COLO829 (cell line): ENCODE results near the gene RASSF8.

Source experiments
- DNase-seq: peaks from one replicate; pipeline ENCODE4 v3.0.0; 2012; ENCODE audit warnings: low spot score

The RASSF8 gene

DNA sequence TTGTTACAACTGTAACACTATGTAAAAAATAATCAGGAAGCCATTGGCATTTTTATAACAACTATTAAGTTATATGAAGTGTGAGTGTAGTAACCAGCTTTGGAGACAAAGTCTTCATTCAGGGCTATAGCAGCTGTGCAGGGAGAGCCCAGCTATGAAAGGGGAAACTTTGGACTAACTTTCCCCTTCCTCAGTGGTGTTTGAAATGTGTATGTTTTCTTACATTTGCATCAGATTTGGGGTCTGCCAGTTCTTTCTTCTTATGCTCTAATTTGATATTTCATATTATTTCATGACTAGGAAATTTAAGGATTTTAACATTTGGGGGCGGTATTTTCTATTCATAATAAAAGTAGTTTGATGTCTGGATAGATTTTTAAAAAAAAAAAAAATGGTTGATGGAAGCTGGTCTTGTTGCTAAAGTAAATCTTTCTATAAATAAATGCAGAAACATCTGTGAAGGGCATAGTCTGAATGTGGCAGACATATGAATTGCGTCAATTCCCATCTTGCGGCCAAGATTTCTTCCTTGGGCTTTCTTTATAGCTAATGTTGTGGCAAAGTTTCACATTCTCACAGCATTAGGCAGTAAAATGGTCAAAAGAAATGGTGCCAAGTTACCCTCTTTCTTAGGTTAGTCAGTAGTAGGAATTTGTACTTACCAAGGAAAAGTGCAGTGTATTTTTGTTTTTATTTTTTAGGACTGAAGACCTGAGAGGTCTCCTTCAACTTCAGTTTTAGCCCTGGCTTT lies 35.6 kb downstream of the RASSF8 start:
- no peak for DNase-seq

DNA sequence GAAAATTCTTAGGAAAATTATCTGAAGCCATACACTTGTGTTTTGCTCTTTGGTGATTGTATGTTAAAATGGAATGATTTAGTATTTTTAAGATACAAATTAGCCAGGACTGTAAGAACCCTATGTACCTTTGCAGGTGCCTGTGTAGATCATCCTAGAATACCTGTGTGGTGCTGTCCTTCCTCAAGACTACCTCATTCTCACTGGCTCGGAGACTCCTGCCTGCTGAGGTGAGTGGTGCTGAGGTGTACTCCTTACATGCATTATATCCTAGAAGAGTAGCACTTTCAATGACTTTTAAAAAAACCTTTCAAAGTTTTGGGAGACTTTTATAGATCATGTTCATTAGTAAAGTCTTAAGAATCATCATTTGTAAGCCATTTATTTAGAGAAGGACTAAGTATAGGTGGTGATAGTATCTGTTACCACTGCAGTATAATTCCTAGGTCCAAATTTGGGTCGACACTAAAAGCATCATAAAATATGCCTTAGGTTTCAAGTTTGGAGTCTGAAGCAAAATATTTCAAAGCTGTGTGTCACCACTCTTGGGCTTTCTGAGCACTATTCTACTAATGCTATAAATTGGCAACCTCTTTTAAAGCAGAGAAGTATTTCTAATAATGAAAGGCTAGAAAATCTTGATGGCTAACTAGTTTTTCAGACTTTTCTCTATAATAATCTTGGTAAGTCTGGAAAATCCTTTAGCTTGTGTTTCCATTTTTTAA lies 36.6 kb downstream of the RASSF8 start:
- DNase-seq = no peak

- no peak for DNase-seq
Observed at GRCh38 chr12:25995906-25996305, 37.4 kb downstream of the RASSF8 start.

DNA sequence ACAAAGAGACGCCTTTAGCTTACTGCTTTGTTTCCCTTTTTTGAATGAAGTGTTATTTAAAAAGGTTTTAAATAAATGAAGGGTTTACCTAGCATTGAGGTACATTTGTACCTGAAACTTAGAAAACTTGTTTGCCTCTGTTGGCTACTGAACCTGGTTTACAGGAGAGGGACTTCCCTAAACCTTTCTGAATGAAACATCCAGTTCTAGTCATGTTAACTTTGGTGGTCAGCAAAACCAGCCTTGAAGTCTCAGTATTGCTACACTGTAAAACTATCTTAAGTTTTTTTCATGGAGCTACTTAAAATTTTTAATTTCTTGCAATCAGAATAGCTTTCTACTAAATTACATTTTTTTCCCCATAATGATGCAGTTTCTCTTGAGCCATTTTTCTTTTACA lies 38.2 kb downstream of the RASSF8 start:
- no peak for DNase-seq

GRCh38 chr12:25997201-25997963 lies 38.9 kb downstream of the RASSF8 start:
- peak; percentile 35 for DNase-seq

GRCh38 chr12:26000898-26001297 lies 42.4 kb downstream of the RASSF8 start:
- no peak for DNase-seq

- DNase-seq = no peak
Observed at GRCh38 chr12:26001530-26001929, 43.0 kb downstream of the RASSF8 start.

DNA sequence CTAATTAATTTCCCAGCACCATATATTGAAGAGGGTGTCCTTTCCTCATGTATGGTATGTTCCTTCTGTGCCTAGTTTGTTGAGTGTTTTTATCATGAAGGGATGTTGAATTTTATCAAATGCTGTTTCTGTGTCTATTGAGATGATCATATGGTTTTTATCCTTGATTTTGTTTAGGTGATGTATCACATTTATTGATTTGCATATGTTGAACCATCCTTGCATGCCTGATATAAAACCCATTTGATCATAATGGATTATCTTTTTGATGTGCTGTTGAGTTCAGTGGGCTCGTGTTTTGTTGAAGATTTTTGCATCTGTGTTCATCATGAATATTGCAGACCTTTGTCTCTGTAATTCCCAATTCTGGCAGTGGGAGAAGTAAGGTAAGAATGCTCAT lies 44.6 kb downstream of the RASSF8 start:
- DNase-seq = no peak

GRCh38 chr12:26007566-26007965 lies 49.1 kb downstream of the RASSF8 start:
- no peak for DNase-seq

DNA sequence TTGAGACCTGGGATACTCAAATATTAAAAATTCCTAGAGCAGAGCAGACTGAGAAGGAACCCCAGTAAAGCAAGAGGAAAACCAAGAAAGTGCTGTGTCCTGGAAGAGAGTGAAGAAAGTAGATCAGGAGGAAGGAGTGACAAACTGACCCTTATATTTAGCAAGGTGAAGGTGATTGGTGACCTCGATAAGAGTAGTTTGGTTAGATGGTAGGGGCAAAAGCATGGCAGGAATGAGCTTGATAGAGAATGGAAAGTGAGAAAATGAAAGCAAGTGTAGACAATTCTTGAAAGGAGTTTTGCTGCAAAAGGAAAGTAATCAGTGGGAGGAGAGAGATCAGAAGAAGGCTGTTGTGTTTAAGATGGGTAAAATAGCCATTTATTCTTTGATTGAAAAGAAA lies 51.1 kb downstream of the RASSF8 start:
- no peak for DNase-seq

DNA sequence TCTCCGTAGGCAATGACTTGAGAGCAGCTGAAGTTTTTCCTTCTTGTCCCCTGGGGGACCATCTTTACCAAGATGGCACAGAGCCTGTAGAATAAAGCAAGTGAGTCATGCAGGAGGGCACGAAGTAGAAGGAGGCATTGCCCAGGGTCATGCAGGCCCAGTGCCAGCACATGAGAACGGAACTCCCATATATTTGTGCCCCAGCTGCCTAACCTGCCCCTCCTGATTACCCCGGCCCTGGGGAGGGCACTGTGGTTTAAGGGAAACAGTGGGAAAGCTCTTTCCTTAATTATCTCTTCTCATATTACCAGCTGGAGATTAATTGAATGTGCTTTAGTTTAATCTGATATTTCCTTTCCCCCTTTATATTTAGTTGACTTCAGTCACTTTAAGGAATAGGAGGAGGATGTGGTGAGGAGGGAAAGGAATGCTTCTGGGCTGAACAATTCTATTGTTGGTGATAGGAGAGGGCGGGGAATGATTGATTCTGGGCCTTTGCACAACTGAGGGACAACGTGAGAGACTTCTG lies 51.9 kb downstream of the RASSF8 start:
- DNase-seq = peak; percentile 66

DNA sequence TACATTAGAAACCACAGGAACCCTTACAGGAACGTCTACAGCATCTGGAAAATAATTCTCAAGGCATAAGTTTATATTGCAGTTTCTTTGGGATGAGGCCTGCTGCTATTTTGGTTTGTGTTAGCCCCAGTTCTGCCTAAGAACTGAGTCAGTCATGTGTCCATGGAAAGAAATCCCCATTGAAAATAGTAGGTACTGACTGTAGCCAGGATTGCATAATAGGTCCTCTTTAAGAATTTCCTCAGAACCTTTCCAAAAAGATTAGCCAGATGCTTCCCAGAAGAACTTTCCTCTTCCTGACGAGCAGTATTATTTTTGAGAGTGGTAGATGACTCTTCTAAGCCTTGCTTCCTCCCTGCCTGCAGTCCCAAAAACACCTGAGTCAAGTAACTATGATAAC lies 52.6 kb downstream of the RASSF8 start:
- no peak for DNase-seq

GRCh38 chr12:26014085-26014484 lies 55.6 kb downstream of the RASSF8 start:
- DNase-seq = no peak

DNA sequence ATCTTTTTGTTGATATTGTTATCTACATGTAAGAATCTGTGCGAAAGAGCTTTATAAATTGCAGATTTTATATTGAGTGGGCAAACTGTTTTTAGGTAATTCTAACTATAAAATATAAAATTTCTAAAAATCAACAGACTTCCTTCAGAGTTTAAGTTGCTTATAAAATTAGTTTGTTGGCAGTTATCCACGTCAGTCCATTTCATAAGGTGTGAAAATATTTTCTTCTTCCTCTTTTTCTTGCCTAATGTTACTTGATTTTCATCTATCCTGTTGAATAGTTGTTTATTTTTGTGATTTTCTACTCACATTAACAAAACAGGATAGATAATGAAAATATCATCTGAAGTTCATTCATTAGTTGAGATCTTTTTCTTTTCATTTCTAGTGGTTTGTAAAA lies 58.0 kb downstream of the RASSF8 start:
- DNase-seq = no peak

DNA sequence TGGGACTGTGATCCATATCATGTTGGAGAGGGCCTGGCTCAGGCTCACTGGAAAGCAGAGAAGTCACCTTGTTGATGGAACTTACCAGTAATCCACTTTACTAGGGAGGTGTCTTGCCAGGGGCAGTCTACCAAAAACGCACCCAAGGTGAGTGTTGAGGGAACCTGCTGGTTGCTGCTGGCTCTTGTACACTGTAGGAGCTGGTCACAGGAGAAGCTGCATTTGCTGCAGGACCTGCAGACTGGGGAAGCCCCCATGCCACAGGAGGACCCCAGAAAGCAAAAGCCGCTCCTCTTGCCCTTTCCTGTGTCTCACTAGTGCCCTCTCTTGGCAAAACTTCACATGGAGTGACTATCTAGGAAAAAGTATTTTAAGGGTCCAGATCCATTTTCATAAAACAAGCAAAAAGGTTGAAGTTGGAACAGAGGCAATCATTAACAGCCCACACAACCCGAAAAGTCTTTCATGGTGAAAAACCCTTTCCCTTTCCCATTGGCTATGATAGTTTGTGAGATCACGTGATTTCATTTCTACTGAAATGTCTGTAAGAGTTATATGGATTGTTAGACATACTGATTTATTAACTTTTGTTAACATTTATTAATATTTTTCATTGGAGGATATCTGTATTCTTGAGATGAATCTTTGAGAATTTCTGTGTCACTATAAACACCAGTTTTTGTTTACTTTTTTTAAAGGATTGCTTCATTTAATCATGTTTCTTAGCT lies 59.2 kb downstream of the RASSF8 start:
- peak; percentile 45 for DNase-seq

GRCh38 chr12:26018926-26019325 lies 60.4 kb downstream of the RASSF8 start:
- DNase-seq = no peak

- no peak for DNase-seq
Observed at GRCh38 chr12:26021534-26021933, 63.1 kb downstream of the RASSF8 start.

DNA sequence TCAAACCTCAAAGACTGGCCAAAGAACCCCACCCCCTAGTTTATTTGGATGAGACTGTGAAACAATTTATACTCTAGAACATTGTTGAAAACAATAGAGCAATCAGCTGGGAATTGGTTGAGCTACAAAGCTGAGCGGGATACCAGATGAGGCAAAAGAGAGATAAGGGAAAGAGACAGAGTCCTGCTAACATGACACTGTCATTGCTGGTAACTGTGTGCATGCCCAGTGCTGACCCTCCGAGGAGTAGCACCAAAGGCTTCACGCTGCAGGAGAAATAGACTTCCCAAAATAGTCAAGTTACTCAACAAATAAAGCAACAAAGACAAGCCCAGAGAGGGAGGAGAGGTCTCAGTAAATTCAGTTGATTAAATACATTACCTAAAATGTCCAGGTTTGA lies 63.6 kb downstream of the RASSF8 start:
- no peak for DNase-seq

DNA sequence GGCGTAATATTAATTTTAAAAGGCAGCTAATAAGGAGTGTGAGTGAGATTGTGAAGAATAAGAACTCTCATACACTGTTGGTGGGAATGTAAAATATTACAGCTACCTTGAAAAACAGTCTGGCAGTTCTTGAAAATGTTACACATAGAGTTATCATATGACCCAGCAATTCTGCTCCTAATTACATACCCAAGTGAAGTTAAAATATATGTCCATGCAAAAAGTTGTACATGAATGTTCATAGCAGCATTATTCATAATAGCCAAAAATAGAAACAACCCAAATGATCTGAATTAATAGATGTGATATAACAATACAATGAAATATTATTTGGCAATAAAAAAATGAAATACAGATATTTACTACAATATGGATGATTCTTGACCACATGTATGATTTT lies 68.2 kb downstream of the RASSF8 start:
- no peak for DNase-seq

DNA sequence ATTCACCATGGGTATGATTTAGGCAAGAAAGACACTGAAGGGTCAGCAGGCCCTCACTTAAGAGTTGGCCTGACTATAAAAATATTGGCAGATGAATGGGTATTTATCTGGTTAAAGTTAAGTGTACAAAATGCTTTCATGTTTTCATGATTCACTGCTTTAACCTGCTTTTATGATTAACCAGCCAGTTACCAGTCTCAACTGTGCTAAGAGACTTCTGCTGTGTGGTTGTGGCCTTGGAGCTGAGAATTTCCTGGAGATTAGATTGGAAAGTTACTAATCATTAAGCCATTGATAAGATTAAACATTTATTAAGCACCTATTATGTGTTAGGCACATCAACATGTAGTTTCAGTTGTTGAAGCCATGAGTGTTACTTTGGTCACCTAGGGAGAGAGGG lies 68.9 kb downstream of the RASSF8 start:
- DNase-seq = no peak

DNA sequence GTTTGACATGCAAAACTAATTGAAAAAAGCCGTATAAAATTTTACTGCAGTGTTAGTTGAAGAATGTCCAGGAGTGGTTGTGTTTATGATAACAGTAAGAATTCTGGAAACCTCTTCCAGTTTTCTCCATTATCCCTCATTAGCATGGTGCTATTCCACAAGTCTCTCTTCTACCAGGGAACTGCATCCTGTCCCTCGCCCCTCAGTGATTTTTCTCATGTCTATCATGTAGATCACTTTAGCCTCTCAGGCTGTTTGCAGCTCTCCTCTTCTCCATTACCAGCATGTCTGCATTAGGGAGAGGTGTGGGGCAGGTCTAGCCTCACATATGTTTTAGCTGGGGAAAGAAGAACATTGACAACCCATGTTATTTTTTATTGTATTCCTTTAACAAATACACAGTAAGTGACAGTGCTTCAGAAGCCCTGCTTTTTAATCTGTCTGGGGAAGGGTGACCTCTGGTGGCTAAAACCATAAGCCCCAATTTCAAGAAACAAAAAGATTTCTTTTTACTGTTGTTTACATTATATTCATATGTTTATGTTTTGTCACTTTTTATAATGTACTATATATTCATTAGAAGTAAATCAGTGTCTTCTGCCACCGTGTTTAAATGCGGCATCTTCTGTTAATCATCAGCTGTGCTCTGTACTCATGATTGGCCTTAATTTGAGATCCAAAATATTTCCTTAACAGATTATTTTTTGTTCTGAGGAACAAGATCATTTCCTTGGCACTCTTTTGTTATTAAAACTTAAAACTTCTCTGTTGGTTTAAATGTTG lies 70.7 kb downstream of the RASSF8 start:
- DNase-seq = peak; percentile 58

DNA sequence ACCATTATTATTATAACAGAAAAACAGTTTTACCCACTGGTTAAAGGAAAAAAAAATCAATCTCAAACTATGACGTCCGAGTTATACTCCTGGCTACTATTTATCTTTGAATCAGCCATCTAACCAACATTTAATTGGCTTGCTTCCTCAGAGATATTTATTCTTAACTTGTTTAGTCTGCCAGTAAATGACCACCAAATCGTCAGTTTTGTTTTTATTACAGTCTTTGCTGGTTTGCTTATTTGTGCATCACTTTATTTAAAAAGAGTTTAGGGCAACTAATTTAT lies 71.2 kb downstream of the RASSF8 start:
- no peak for DNase-seq
